ENCODE results near the gene ARID1B.

ARID1B gene

DNA sequence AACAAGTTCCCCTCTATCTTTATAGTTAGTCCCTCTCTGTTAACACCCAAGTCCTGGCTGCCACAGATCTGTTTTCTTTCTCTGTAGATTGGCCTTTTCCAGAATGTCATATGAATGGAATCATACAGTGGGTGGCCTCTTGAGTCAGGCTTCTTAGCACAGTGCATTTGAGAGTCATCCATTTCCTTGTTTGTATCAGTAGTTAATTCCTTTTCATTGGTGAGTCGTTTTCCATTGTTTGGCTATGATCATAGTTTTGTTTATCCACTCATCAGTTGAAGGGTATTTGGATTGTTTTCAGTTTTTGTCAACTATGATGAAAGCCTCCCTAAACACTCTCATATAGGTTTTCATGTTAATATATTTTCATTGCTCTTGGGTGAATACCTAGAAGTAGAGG, 248.3 kb downstream of the ARID1B start:
- no peak for DNase-seq
- H3K79me2 ChIP-seq (ENCODE audit: low read length): peaks cover 78% of the 10 kb centered on the region

DNA sequence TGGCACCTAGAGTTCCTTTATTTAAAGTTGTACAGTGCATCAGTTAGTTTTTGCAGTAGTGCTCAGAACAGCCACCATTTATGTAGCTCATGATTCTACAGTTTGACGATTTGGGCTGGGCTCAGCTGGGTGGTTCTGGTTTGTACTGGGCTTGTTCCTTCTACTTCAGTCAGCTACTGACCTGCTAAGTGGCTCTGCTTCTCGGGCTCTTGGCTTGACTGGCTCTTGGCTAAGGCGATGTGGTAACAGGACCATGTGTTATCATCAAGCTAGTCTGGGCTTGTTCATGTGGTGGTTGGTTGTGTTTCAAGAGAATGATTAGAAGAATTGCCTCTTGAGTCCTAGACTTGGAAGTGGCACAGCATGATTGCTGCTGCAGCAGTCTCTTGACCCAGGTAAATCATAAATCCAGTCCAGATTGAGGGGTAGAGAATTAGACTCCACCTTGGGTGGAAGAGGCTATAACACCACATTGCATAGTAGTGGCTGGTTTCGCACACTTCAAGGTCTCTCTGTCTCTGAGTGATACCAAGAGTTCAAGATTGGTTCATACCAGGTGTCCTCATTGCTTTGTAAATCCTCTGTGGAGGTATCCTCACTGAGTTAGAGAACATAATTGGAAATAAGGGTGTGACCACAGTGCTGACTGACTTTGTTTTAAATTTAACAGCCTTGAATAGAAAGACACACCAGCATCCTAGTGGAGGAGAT, 253.0 kb downstream of the ARID1B start:
- Histone ChIP-seq H3K9ac (ENCODE audit: low read length) (no peak overlapping the region), H3K4me2 (ENCODE audit: low read depth, low read length) (no peak overlapping the region), H4K20me1 (ENCODE audit: insufficient read depth, low read length) (no peaks in the 10 kb centered on the region), H3K27me3 (replicated peaks; ENCODE audit: insufficient read depth, low read length) (no peaks in the 10 kb centered on the region), H3K9me3 (replicated peaks; ENCODE audit: insufficient read depth, low read length) (no peaks in the 10 kb centered on the region), H3K79me2 (ENCODE audit: low read length) (peaks cover 84% of the 10 kb centered on the region), H3K36me3 (replicated peaks; ENCODE audit: insufficient read depth, low read length) (no peaks in the 10 kb centered on the region), H3K4me1 (ENCODE audit: low read length) (0 out of 2 replicates have a peak, but pooled peaks cover 4% of the 10 kb centered on the region), H3K9me2 (replicated peaks; ENCODE audit: insufficient read depth, low read length) (no peaks in the 10 kb centered on the region), H3K4me3 (ENCODE audit: low read length) (no peak overlapping the region), H3K27ac (ENCODE audit: low read length) (no peak overlapping the region), H2AFZ (ENCODE audit: low read length) (no peak overlapping the region), H3F3A (ENCODE audit: insufficient read depth, low read length) (no peaks in the 10 kb centered on the region)
- DNase-seq: no peak
- TF ChIP-seq, protein P1, sequence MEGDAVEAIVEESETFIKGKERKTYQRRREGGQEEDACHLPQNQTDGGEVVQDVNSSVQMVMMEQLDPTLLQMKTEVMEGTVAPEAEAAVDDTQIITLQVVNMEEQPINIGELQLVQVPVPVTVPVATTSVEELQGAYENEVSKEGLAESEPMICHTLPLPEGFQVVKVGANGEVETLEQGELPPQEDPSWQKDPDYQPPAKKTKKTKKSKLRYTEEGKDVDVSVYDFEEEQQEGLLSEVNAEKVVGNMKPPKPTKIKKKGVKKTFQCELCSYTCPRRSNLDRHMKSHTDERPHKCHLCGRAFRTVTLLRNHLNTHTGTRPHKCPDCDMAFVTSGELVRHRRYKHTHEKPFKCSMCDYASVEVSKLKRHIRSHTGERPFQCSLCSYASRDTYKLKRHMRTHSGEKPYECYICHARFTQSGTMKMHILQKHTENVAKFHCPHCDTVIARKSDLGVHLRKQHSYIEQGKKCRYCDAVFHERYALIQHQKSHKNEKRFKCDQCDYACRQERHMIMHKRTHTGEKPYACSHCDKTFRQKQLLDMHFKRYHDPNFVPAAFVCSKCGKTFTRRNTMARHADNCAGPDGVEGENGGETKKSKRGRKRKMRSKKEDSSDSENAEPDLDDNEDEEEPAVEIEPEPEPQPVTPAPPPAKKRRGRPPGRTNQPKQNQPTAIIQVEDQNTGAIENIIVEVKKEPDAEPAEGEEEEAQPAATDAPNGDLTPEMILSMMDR (IDR thresholded peaks at IDR 0.05; ENCODE audit: low read length): no peak
- TF ChIP-seq EZH2phosphoT487 (IDR thresholded peaks at IDR 0.05; ENCODE audit: low read length) (no peak), EZH2 (optimal IDR thresholded peaks at IDR 0.05; ENCODE audit: low read depth, low read length) (no peak)

More for the DNA sequence above, 248.3 kb downstream of the ARID1B start:
- Histone ChIP-seq H3K9ac (ENCODE audit: low read length) (no peak overlapping the region), H4K20me1 (ENCODE audit: insufficient read depth, low read length) (no peaks in the 10 kb centered on the region), H3K9me3 (replicated peaks; ENCODE audit: insufficient read depth, low read length) (no peaks in the 10 kb centered on the region), H3K4me3 (ENCODE audit: low read length) (no peak overlapping the region), H2AFZ (ENCODE audit: low read length) (no peak overlapping the region), H3K9me2 (replicated peaks; ENCODE audit: insufficient read depth, low read length) (no peaks in the 10 kb centered on the region), H3F3A (ENCODE audit: insufficient read depth, low read length) (peaks cover 3% of the 10 kb centered on the region; the same call in 1 of the 2 replicates), H3K4me1 (ENCODE audit: low read length) (peaks cover 5% of the 10 kb centered on the region; the same call in 1 of the 2 replicates), H3K27ac (ENCODE audit: low read length) (no peak overlapping the region), H3K27me3 (replicated peaks; ENCODE audit: insufficient read depth, low read length) (no peaks in the 10 kb centered on the region), H3K4me2 (ENCODE audit: low read depth, low read length) (no peak overlapping the region), H3K36me3 (replicated peaks; ENCODE audit: insufficient read depth, low read length) (no peaks in the 10 kb centered on the region)
- TF ChIP-seq EZH2phosphoT487 (IDR thresholded peaks at IDR 0.05; ENCODE audit: low read length) (no peak), EZH2 (optimal IDR thresholded peaks at IDR 0.05; ENCODE audit: low read depth, low read length) (no peak)
- TF ChIP-seq, protein P1 (IDR thresholded peaks at IDR 0.05; ENCODE audit: low read length): no peak

DNA sequence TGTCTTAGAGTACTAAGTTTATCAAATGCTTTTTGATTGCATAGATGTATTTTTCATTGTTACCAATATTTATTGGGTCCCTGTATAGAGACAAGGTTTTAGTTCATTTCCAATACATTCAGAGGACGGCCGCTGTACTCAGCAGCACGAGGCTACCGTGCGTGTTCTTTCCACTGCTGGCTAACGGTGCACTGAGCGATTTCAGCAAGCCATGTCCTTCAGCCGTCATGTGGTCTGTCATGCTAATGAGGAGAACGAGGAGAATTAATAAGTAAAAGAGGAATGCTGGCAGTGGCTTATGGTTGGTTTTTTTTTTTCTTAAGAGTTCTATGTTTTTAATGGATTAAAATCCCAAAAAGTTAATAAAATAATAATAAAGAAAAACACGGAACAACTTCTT, 253.6 kb downstream of the ARID1B start:
- H3K9me3 ChIP-seq (replicated peaks; ENCODE audit: insufficient read depth, low read length): no peaks in the 10 kb centered on the region
- 0 out of 2 replicates have a peak, but pooled peaks cover 4% of the 10 kb centered on the region for H3K4me1 ChIP-seq (ENCODE audit: low read length)
- no peak overlapping the region for H3K27ac ChIP-seq (ENCODE audit: low read length)
- H3K27me3 ChIP-seq (replicated peaks; ENCODE audit: insufficient read depth, low read length): no peaks in the 10 kb centered on the region
- no peaks in the 10 kb centered on the region for H3F3A ChIP-seq (ENCODE audit: insufficient read depth, low read length)
- H2AFZ ChIP-seq (ENCODE audit: low read length): no peak overlapping the region
- no peaks in the 10 kb centered on the region for H3K9me2 ChIP-seq (replicated peaks; ENCODE audit: insufficient read depth, low read length)
- no peaks in the 10 kb centered on the region for H4K20me1 ChIP-seq (ENCODE audit: insufficient read depth, low read length)
- H3K9ac ChIP-seq (ENCODE audit: low read length): no peak overlapping the region
- no peak for DNase-seq
- no peak overlapping the region for H3K4me2 ChIP-seq (ENCODE audit: low read depth, low read length)
- peaks cover 83% of the 10 kb centered on the region for H3K79me2 ChIP-seq (ENCODE audit: low read length)
- no peak overlapping the region for H3K4me3 ChIP-seq (ENCODE audit: low read length)
- H3K36me3 ChIP-seq (replicated peaks; ENCODE audit: insufficient read depth, low read length): no peaks in the 10 kb centered on the region
- TF ChIP-seq EZH2phosphoT487 (IDR thresholded peaks at IDR 0.05; ENCODE audit: low read length): no peak
- TF ChIP-seq, protein P1 (IDR thresholded peaks at IDR 0.05; ENCODE audit: low read length): no peak
- TF ChIP-seq EZH2 (optimal IDR thresholded peaks at IDR 0.05; ENCODE audit: low read depth, low read length): no peak

Measured in MM.1S (cell line).